OCI-LY3 (cell line): ENCODE results near the gene MRAS.

ENCODE experiments used
- H2AFZ ChIP-seq: fragments of 200-600, 300-600 bp; shearing (Covaris generic); 2 replicates; pipeline ENCODE4 v1.6.0; 2014; ENCODE audit warnings: antibody characterized with exemption, low read depth, low read length
- H3K27ac ChIP-seq: fragments of 200-600, 300-600 bp; sonication (generic); 2 replicates; pipeline ENCODE4 v1.5.1; 2014; ENCODE audit warnings: mild to moderate bottlenecking, low read length, moderate library complexity, mixed read lengths
- H3K27me3 ChIP-seq: fragments of 200-600, 300-600 bp; sonication (generic); 2 replicates; pipeline ENCODE4 v1.6.1; 2014; ENCODE audit warnings: low read depth, low read length, mixed read lengths
- H3K36me3 ChIP-seq: fragments of 200-600, 300-600 bp; sonication (generic); replicated peaks from 2 replicates; pipeline ENCODE3; 2014; ENCODE audit warnings: low read depth, low read length, mixed read lengths
- H3K4me1 ChIP-seq: fragments of 300-600, 200-600 bp; sonication (generic); 2 replicates; pipeline ENCODE4 v1.6.1; 2014; ENCODE audit warnings: low read length, mixed read lengths
- H3K4me2 ChIP-seq: fragments of 200-600, 300-600 bp; sonication (generic); 2 replicates; pipeline ENCODE4 v1.6.1; 2014; ENCODE audit warnings: low read length, mixed read lengths
- H3K4me3 ChIP-seq: fragments of 300-600, 200-600 bp; sonication (generic); 2 replicates; pipeline ENCODE4 v1.5.1; 2014; ENCODE audit warnings: antibody characterized with exemption, mild to moderate bottlenecking, low read length, moderate library complexity
- H3K79me2 ChIP-seq: fragments of 300-600, 200-600 bp; shearing (Covaris generic); 2 replicates; pipeline ENCODE4 v1.6.1; 2014; ENCODE audit warnings: mild to moderate bottlenecking, low read length, mixed read lengths
- H3K9ac ChIP-seq: fragments of 300-600, 200-600 bp; shearing (Covaris generic); 2 replicates; pipeline ENCODE4 v1.6.0; 2014; ENCODE audit warnings: mild to moderate bottlenecking, low read length, moderate library complexity
- H3K9me3 ChIP-seq: fragments of 200-600, 300-600 bp; shearing (Covaris generic); 2 replicates; pipeline ENCODE4 v1.6.1; 2014; ENCODE audit warnings: low read length, mixed read lengths; ENCODE audit not compliant: insufficient read depth
- H4K20me1 ChIP-seq: fragments of 200-600, 300-600 bp; sonication (generic); 2 replicates; pipeline ENCODE4 v1.6.1; 2016; ENCODE audit warnings: low read length, mixed read lengths; ENCODE audit not compliant: insufficient read depth
- CTCF ChIP-seq: fragments of 200-600, 300-600 bp; sonication (generic); IDR thresholded peaks from 2 replicates; pipeline ENCODE4 v1.5.1; 2014; ENCODE audit warnings: antibody characterized with exemption, low read length, low read depth
- EZH2phosphoT487 ChIP-seq: fragments of 200-600 bp; shearing (Covaris generic); IDR thresholded peaks from 2 replicates; pipeline ENCODE4 v1.6.1; 2018; ENCODE audit warnings: antibody characterized with exemption, mixed run types, low read depth

Gene MRAS

GRCh38 chr3:138338811-138339210 is 9.6 kb upstream of the MRAS start:
- Histone ChIP-seq H2AFZ (no peak overlapping the region), H4K20me1 (no peaks in the 10 kb centered on the region), H3K4me1 (no peaks in the 10 kb centered on the region), H3K4me2 (no peak overlapping the region), H3K9me3 (no peaks in the 10 kb centered on the region), H3K36me3 (no peaks in the 10 kb centered on the region), H3K27ac (no peak overlapping the region), H3K27me3 (peaks cover 40% of the 10 kb centered on the region), H3K79me2 (no peaks in the 10 kb centered on the region), H3K9ac (no peak overlapping the region), H3K4me3 (no peak overlapping the region)
- TF ChIP-seq CTCF, result no peak
- no peak for TF ChIP-seq EZH2phosphoT487

- Histone ChIP-seq H3K9me3 (no peaks in the 10 kb centered on the region), H3K79me2 (no peaks in the 10 kb centered on the region), H3K27ac (no peak overlapping the region), H2AFZ (no peak overlapping the region), H3K9ac (no peak overlapping the region), H3K4me3 (no peak overlapping the region), H3K4me2 (no peak overlapping the region), H3K36me3 (no peaks in the 10 kb centered on the region), H3K4me1 (no peaks in the 10 kb centered on the region), H4K20me1 (no peaks in the 10 kb centered on the region), H3K27me3 (peaks cover 24% of the 10 kb centered on the region)
- TF ChIP-seq EZH2phosphoT487 (no peak), CTCF (no peak)
These were observed 7.9 kb upstream of the MRAS start for GRCh38 chr3:138340511-138340910.

GRCh38 chr3:138344754-138345153 is 3.6 kb upstream of the MRAS start:
- Histone ChIP-seq H3K36me3 (no peaks in the 10 kb centered on the region), H2AFZ (no peak overlapping the region), H3K9me3 (no peaks in the 10 kb centered on the region), H3K27me3 (peaks cover 10% of the 10 kb centered on the region; the same call in 1 of the 2 replicates), H3K4me1 (no peaks in the 10 kb centered on the region), H3K4me3 (no peak overlapping the region), H3K79me2 (no peaks in the 10 kb centered on the region), H3K27ac (no peak overlapping the region), H3K4me2 (no peak overlapping the region), H4K20me1 (no peaks in the 10 kb centered on the region), H3K9ac (no peak overlapping the region)
- no peak for TF ChIP-seq EZH2phosphoT487
- TF ChIP-seq CTCF, result no peak

GRCh38 chr3:138348754-138349739 is 668 bp downstream of the MRAS start:
- H3K27ac ChIP-seq, result no peak overlapping the region
- no peak overlapping the region for H2AFZ ChIP-seq
- TF ChIP-seq EZH2phosphoT487 (no peak), CTCF (no peak)
- H3K79me2 ChIP-seq, result no peaks in the 10 kb centered on the region
- H3K9ac ChIP-seq, result no peak overlapping the region
- H3K4me2 ChIP-seq, result no peak overlapping the region
- H3K27me3 ChIP-seq, result peaks cover 27% of the 10 kb centered on the region
- H3K36me3 ChIP-seq, result no peaks in the 10 kb centered on the region
- no peak overlapping the region for H3K4me3 ChIP-seq
- H3K4me1 ChIP-seq, result no peaks in the 10 kb centered on the region
- no peaks in the 10 kb centered on the region for H4K20me1 ChIP-seq
- H3K9me3 ChIP-seq, result no peaks in the 10 kb centered on the region
